Epithelial cell of proximal tubule (primary cell): Measurements from ENCODE around the gene C4A. TPM values are rescaled to one million over a fixed set of nuclear protein-coding genes. Genes with fewer than 3 reads are reported as not detected.

ENCODE experiments used
- DNase-seq: peaks from one replicate; pipeline ENCODE4 v3.0.0-alpha.2; 2011; ENCODE audit warnings: low read depth
- H3K4me3 ChIP-seq: 2 replicates; pipeline ENCODE4 v1.5.1; 2011; ENCODE audit warnings: low read depth, mild to moderate bottlenecking, low read length
- total RNA-seq: library from RNA; depleted of rRNA; stranded (reverse); fragments of >200 nt; gene quantifications from 2 replicates; pipeline ENCODE4 v1.2.3, GENCODE V29; 2015
- TF ChIP-seq, protein P1 (sequence below): conservative IDR thresholded peaks from 2 replicates; pipeline ENCODE4 v1.5.1; 2012; ENCODE audit warnings: low read depth, mild to moderate bottlenecking, low read length

Gene C4A
- total RNA-seq, 1 donor from 2014 or later = 1.6 TPM

- DNase-seq = no peak
- TF ChIP-seq, protein P1, sequence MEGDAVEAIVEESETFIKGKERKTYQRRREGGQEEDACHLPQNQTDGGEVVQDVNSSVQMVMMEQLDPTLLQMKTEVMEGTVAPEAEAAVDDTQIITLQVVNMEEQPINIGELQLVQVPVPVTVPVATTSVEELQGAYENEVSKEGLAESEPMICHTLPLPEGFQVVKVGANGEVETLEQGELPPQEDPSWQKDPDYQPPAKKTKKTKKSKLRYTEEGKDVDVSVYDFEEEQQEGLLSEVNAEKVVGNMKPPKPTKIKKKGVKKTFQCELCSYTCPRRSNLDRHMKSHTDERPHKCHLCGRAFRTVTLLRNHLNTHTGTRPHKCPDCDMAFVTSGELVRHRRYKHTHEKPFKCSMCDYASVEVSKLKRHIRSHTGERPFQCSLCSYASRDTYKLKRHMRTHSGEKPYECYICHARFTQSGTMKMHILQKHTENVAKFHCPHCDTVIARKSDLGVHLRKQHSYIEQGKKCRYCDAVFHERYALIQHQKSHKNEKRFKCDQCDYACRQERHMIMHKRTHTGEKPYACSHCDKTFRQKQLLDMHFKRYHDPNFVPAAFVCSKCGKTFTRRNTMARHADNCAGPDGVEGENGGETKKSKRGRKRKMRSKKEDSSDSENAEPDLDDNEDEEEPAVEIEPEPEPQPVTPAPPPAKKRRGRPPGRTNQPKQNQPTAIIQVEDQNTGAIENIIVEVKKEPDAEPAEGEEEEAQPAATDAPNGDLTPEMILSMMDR = no peak
- H3K4me3 ChIP-seq = no peak overlapping the region
These were observed 13.9 kb upstream of the C4A start for GRCh38 chr6:31967926-31968320.

GRCh38 chr6:31968326-31968725 is 13.5 kb upstream of the C4A start:
- TF ChIP-seq, protein P1 = no peak
- H3K4me3 ChIP-seq = no peak overlapping the region
- DNase-seq = no peak

GRCh38 chr6:31968791-31969711 is 12.8 kb upstream of the C4A start:
- no peak for DNase-seq
- TF ChIP-seq, protein P1 = no peak
- H3K4me3 ChIP-seq = no peak overlapping the region

GRCh38 chr6:31969712-31970603 is 11.9 kb upstream of the C4A start:
- no peak for DNase-seq
- H3K4me3 ChIP-seq = peak overlapping the region; percentile 90
- TF ChIP-seq, protein P1 = no peak

GRCh38 chr6:31970604-31971271 is 11.1 kb upstream of the C4A start:
- TF ChIP-seq, protein P1 = no peak
- peak overlapping the region; percentile 90 for H3K4me3 ChIP-seq
- DNase-seq = no peak

DNA sequence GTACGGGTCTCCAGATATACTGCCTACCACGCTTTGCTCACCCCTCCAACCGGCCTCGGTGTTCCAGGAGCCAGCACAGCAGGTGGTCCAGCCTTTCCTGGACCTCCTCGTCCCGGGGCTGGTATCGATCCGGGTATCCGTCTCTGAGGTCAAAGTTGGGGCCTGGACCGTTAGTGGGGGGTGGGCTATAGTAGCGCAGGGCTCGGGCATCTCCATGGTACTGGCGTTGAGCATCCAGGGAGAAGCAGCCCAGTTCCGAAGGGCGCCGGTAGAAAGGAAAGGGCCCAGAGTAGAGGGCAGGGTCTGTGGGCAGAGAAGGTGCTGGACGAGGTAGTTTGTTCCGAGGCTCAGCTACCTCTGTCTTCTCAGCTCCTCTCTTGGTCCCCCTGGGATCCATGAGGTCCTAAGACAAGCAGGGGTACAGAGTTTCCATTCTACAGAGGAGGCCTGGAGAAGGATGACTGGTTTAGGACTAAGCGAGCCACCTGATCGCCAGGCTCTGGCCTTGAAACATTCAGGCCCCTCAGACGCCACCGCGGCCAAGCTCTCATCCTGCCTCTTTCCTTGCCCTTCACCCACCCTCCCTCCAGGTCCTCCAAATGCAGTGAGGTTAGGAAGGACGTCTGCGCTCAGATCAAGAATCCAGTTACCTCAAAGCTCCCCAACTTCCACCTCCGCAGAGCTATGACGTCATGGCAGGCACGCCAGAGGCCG is 10.4 kb upstream of the C4A start:
- H3K4me3 ChIP-seq = peak overlapping the region; percentile 90
- no peak for DNase-seq
- TF ChIP-seq, protein P1 = no peak
